GM11168 (cell line): ENCODE results near the gene MAIP1.

ENCODE experiments used
- in situ Hi-C: fragments of 300-500 bp; cut with MboI; formaldehyde crosslinking; loops from one replicate; pipeline ENCODE4 v1.12.0; 2022; ENCODE audit warnings: low sequenced_read_pairs; ENCODE audit not compliant: unreplicated experiment

Gene MAIP1

DNA sequence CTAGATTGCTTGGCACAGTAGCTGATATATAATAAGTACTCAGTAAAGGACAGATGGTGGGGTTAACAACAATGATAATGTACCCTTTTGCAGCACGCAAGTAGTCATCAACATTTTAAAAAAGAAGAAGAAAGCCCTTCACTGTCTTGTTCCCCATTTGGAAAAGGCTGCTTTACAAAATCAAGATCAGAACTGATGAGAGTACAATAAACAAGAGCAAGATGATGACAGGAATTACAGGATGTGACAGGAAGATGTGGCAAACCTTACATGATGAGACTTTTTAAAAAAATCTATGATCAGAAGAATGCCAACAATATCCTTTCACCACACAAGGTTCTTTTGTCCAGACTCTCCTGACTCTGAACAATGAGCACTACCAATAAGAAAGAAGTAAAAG, 9.2 kb upstream of the MAIP1 start:
- in situ Hi-C loops, result no loop called here

DNA sequence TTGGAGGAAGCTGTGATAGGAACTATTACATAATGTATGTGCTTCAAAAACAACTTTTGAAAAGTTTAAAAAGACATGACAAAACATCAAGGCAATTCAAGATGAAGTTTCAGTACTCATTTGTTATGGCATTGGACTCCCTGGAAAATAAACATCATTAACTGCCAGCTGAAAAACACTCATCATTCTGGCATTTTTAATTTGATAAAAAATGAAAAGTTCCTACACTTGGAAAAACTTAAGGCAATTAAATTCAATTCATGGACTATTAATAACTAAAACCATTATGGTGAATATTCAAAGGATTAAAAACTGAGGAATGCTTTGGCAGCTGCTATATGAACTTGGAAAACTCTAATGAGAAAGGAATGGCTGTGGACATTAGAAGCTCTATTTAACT, 8.5 kb upstream of the MAIP1 start:
- in situ Hi-C loops, result no loop called here

- in situ Hi-C loops, result no loop called here
These were observed 5.0 kb upstream of the MAIP1 start for GRCh38 chr2:199950396-199950795.

- in situ Hi-C loops, result no loop called here
These were observed 4.4 kb upstream of the MAIP1 start for GRCh38 chr2:199951023-199951422.

GRCh38 chr2:199955007-199955338, 409 bp upstream of the MAIP1 start:
- in situ Hi-C loops, result no loop called here

DNA sequence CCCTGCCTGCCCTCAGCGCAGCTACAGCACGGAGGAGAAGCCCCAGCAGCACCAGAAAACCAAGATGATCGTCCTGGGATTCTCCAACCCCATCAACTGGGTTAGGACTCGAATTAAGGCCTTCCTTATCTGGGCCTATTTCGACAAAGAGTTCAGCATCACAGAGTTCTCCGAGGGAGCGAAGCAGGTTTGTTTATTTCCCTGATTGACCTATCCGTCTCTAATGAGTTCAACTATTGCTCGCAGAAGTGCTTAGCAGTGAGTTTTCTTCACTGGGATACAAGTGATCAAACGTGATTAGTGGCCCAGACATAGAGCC, 639 bp downstream of the MAIP1 start:
- in situ Hi-C loops, result no loop called here

- in situ Hi-C loops, result no loop called here
These were observed 2.6 kb downstream of the MAIP1 start for GRCh38 chr2:199958014-199958413.

- in situ Hi-C loops, result no loop called here
These were observed 6.8 kb downstream of the MAIP1 start for GRCh38 chr2:199962203-199962602.

DNA sequence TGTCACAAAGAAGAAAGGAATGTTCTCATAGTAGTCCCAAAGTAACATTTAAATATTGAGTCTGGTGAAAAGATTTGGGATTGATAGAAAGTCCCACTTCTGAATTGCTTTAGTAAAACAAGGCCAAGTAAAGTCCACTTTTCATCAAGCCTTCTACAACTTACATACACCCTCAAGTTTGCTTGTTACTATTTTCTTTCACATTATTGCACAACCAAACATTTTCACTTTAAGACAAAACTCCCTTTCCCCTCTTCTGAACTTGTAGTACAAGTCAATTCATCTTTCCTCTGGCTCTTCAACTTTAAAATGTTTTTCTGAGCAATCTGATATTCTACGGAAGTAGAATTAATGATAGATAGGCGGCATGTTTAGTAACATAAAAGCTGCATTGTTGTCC, 11.0 kb downstream of the MAIP1 start:
- in situ Hi-C loops, result no loop called here

- in situ Hi-C loops, result no loop called here
These were observed 11.6 kb downstream of the MAIP1 start for GRCh38 chr2:199966976-199967375.

DNA sequence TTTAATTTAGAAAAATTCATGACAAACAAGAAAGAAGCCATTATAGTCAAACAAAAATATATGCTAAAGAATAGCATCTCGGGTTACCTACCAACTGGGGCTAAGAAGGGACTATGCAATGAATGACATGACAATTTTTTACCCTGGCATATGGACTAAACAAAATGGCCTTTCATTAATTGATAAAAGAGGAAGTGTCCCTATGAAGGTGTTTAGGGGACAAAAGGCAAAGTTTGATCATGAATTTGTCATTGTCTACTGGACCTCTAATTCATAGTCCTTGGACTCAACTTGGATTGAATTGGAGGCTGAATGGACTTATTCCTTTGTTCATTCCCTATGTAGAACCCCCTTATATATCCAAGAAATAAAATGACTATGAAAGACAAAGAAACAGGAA, 12.7 kb downstream of the MAIP1 start:
- in situ Hi-C loops, result no loop called here

GRCh38 chr2:199972088-199972626, 16.8 kb downstream of the MAIP1 start:
- in situ Hi-C loops, result no loop called here

DNA sequence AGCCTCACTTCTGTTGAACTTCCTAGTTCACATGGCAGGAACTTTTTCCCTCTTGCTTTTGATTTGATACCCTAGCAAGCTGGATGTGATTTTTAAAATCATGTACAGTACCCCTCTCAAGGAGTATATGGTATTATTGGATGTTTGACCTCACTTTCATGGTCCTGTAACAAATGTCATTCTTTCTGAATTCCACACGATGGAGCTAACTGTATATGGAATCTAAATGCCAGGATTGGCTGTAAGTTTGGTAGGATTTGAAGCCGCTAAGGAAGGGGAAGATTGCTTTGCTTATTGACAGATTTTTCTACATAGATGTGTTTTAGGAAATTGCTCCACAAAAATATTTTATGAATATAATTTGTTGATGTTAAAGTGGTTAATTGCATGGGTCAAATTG, 18.3 kb downstream of the MAIP1 start:
- in situ Hi-C loops, result no loop called here

GRCh38 chr2:199975273-199975895, 20.0 kb downstream of the MAIP1 start:
- in situ Hi-C loops, result loop anchor here (5.0 kb wide), 2 partner anchors 327 to 512 kb away; no protein-coding TSS in a partner anchor

- in situ Hi-C loops, result loop anchor here (5.0 kb wide), 2 partner anchors 324 to 509 kb away; no protein-coding TSS in a partner anchor
These were observed 22.6 kb downstream of the MAIP1 start for GRCh38 chr2:199977984-199978415.

DNA sequence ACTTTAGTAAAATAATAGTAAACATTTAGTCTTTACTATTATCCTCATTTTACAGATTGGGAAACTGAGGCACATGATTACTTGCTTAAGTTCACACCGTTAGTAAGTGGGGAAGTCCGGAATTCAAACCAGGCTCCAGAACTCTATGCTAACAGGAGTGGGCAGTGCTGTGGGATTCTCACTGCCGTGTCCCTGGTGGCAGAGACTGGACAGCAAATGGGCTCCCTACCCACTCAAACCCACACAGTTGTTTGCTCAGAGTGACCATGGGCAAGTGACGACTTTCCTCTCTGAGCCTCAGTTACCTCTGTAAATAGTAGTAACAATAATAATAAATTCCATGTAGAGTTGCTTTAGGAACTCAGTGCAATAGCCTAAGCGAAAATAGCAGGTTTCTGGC, 24.0 kb downstream of the MAIP1 start:
- in situ Hi-C loops, result loop anchor here (5.0 kb wide), 2 partner anchors 323 to 508 kb away; no protein-coding TSS in a partner anchor

GRCh38 chr2:199979832-199980628, 24.6 kb downstream of the MAIP1 start:
- in situ Hi-C loops, result loop anchor here (5.0 kb wide), 2 partner anchors 322 to 507 kb away; no protein-coding TSS in a partner anchor

DNA sequence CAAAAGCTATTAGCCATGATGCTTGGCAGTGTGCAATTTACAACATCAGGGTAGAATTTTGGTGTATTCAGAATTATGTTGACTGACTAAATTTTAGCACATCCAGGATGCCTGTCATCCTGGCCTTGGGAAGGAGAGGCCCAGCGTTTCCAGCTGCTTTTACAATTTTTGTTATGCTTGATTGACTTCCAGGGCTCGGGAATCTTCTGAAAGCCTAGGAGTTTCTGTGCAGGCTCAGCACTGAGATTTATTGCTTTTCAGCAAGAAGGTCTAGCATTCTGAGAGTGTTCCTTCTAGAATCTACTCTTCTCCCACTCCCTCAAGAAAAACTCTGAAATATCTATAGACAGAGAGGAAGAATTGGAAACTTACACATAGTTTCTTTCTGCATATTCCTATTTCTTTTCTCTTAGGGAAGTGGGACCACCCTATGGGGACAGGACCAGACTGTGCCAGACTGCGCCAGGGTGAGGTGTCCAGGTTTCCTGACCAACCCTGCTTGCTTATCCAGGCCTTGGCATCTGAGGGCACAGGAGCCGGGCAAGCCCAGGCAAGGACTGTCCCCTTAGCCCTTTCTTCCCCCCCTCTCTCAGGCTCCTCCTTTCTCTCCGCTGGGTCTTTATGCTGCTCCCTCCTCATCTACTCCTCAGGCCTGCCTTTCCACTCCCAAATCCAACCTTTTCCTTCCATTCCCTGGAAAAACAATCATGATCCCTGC, 26.9 kb downstream of the MAIP1 start:
- in situ Hi-C loops, result no loop called here

- in situ Hi-C loops, result no loop called here
These were observed 28.2 kb downstream of the MAIP1 start for GRCh38 chr2:199983534-199983933.

DNA sequence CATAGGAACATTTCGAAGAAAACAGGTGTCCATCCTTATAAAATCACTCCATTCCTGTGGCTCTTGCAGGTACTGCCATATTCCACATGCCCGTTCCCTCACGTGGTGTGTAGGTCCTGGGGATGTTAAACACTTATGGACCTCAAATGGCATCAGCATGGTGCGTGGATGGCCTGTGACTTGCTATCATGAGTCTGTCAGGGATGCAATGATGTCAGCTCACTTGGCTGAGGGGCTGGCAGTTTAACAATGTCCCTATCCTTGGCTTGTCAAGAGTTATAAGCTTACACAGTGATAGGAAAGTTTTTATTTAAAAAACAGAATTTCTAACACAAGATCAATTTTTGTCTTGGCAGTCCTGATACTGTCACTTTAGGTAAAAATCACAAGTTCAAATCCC, 28.8 kb downstream of the MAIP1 start:
- in situ Hi-C loops, result no loop called here

GRCh38 chr2:199984755-199985154, 29.4 kb downstream of the MAIP1 start:
- in situ Hi-C loops, result no loop called here
